ENCODE results near the gene PROX1. TPM values are rescaled to one million over a fixed set of nuclear protein-coding genes. Genes with fewer than 3 reads are reported as not detected.

The PROX1 gene
- total and polyA plus RNA-seq, 12 donors, result 2.5 to 132 (median 110) TPM

- intact Hi-C loops (cut with DNase I), result loop anchor here in 5 of 10 donors (5.0 to 10.0 kb wide), 5 partner anchors 125 to 608 kb away; no protein-coding TSS in a partner anchor
- Histone ChIP-seq H3K4me3 (peak overlapping the region in 1 of 10 donors; percentile 15), H3K27me3 (peaks cover 0 to 99% (median 79%) of the 10 kb centered on the region in 7 donors), H3K4me1 (peaks cover 0 to 22% (median 6%) of the 10 kb centered on the region in 9 donors), H3K36me3 (no peaks in the 10 kb centered on the region), H3K27ac (no peak overlapping the region), H3K9me3 (no peaks in the 10 kb centered on the region)
- no peak for ATAC-seq
- no peak for TF ChIP-seq CTCF (IDR thresholded peaks at IDR 0.05)
- no peak for DNase-seq
- WGBS, 2 donors, result 24 to 25% methylated on average over 48 of the region's 48 CpGs
These were observed 7.8 kb upstream of the PROX1 start for GRCh38 chr1:213979751-213980586.

GRCh38 chr1:213980906-213981305 is 6.9 kb upstream of the PROX1 start:
- Histone ChIP-seq H3K27me3 (peaks cover 5 to 99% (median 88%) of the 10 kb centered on the region in 7 donors), H3K4me1 (peaks cover 0 to 31% (median 12%) of the 10 kb centered on the region in 9 donors), H3K27ac (no peak overlapping the region), H3K4me3 (no peak overlapping the region), H3K36me3 (no peaks in the 10 kb centered on the region), H3K9me3 (no peaks in the 10 kb centered on the region)
- intact Hi-C loops (cut with DNase I), result loop anchor here in 5 of 10 donors (5.0 to 10.0 kb wide), 5 partner anchors 124 to 609 kb away; no protein-coding TSS in a partner anchor
- DNase-seq, result no peak
- WGBS, 2 donors, result 65 to 68% methylated on average over 4 of the region's 4 CpGs
- no peak for ATAC-seq
- no peak for TF ChIP-seq CTCF (IDR thresholded peaks at IDR 0.05)

- TF ChIP-seq CTCF (IDR thresholded peaks at IDR 0.05), result no peak
- ATAC-seq, result no peak
- intact Hi-C loops (cut with DNase I), result loop anchor here in 5 of 10 donors (5.0 to 10.0 kb wide), 5 partner anchors 123 to 610 kb away; no protein-coding TSS in a partner anchor
- Histone ChIP-seq H3K4me1 (peaks cover 0 to 43% (median 17%) of the 10 kb centered on the region in 9 donors), H3K4me3 (peak overlapping the region; percentile 14 to 54 (median 44)), H3K27me3 (peaks cover 5 to 100% (median 90%) of the 10 kb centered on the region in 7 donors), H3K36me3 (no peaks in the 10 kb centered on the region), H3K9me3 (no peaks in the 10 kb centered on the region), H3K27ac (no peak overlapping the region)
- no peak for DNase-seq
- 19 to 28% methylated on average over 8 of the region's 8 CpGs for WGBS, 2 donors
These were observed 5.5 kb upstream of the PROX1 start for GRCh38 chr1:213982289-213982671.

- 1 to 2% methylated on average over 61 to 79 of the region's 79 CpGs for WGBS, 2 donors
- H3K4me1 ChIP-seq, result peaks cover 0 to 43% (median 17%) of the 10 kb centered on the region in 9 donors
- DNase-seq (peak in 1 of 2 donors; percentile 46), ATAC-seq (peak; percentile 25 to 65 (median 50))
- H3K4me3 ChIP-seq, result peak overlapping the region; percentile 14 to 54 (median 44)
- peaks cover 5 to 100% (median 84%) of the 10 kb centered on the region in 7 donors for H3K27me3 ChIP-seq
- no peaks in the 10 kb centered on the region for H3K36me3 ChIP-seq
- no peaks in the 10 kb centered on the region for H3K9me3 ChIP-seq
- TF ChIP-seq CTCF (IDR thresholded peaks at IDR 0.05), result peak in 2 of 9 donors; percentile 33 to 41
- intact Hi-C loops (cut with DNase I), result loop anchor here in 5 of 10 donors (5.0 to 10.0 kb wide), 5 partner anchors 122 to 611 kb away; no protein-coding TSS in a partner anchor
- H3K27ac ChIP-seq, result peak overlapping the region in 1 of 10 donors; percentile 18
These were observed 4.9 kb upstream of the PROX1 start for GRCh38 chr1:213982672-213983492.

Data from heart right ventricle (tissue), 16 donors.